SHP77 (cell line): ENCODE data around the gene CIRBP.
"Not testable (repeated sequence)": the region's sequence is repeated elsewhere in the genome, so short reads cannot be mapped to it uniquely, and the experiment has no call there.

Experiments used
- DNase-seq, 2 experiments: peaks; one replicate each; lab custom pipeline; 2025; lab: John Stamatoyannopoulos, UW

Gene CIRBP

DNA sequence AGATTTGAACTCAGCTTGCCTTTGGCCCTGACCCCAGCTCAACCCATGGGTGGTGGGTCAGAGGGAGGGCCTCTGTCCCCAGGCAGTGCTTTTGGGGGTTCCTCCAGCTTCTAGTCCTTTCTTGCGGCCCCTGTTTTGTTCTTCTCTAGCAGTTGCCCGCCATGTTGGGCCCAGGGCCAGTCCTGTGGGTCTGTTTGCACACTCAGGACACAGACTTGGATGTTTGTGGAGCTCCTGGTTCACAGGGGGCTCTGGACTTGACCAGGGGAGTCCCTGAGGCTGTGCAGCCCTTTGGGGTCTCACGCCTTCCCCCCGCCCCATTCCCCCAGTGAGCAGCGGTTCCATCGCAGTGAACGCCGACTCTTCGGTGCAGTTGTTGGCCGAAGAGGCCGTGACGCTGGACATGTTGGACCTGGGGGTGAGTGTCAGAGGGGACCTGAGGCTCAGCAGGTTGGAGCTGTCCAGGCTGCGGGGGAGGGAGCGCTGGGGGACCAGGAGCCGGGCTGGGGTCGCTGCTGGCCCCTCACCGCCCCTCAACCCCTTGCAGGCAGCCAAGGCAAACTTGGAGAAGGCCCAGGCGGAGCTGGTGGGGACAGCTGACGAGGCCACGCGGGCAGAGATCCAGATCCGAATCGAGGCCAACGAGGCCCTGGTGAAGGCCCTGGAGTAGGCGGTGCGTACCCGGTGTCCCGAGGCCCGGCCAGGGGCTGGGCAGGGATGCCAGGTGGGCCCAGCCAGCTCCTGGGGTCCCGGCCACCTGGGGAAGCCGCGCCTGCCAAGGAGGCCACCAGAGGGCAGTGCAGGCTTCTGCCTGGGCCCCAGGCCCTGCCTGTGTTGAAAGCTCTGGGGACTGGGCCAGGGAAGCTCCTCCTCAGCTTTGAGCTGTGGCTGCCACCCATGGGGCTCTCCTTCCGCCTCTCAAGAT is 25.1 kb upstream of the CIRBP start:
- peak; percentile 35 to 68 for DNase-seq

DNA sequence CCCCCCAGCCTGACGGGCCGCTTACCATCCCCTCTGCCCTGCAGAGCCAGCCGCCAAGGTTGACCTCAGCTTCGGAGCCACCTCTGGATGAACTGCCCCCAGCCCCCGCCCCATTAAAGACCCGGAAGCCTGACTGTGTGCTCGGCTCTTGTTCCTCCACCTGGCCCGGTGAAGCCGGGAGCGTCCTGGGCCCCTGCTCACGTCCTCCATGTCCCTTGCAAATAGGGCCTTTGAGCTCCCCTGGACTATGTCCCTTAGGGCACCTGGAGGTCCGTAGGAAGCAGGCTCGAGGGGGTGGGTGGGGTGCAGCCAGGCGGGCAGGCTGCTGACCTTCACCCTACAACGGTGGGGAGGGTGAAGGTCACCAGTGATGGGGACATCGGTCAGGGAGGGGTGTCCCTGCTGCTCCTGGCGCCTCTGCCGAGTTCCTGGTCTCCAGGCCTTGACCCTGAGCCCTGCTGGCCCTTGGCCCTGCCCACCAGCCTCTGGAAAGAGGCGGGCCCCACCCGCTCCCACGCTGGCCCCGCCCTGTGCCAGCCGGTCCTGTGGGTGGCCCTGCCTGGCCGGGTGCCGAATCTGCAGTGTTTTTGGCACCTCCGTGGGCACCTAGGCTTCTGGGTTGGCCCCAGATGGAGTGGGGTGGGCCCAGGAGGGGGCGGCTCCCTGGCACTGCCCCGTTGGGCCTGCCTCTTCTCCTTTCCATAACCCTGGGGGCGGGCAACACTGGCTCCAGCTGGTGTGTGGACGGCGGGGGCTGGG is 24.3 kb upstream of the CIRBP start:
- DNase-seq, result no peak

DNA sequence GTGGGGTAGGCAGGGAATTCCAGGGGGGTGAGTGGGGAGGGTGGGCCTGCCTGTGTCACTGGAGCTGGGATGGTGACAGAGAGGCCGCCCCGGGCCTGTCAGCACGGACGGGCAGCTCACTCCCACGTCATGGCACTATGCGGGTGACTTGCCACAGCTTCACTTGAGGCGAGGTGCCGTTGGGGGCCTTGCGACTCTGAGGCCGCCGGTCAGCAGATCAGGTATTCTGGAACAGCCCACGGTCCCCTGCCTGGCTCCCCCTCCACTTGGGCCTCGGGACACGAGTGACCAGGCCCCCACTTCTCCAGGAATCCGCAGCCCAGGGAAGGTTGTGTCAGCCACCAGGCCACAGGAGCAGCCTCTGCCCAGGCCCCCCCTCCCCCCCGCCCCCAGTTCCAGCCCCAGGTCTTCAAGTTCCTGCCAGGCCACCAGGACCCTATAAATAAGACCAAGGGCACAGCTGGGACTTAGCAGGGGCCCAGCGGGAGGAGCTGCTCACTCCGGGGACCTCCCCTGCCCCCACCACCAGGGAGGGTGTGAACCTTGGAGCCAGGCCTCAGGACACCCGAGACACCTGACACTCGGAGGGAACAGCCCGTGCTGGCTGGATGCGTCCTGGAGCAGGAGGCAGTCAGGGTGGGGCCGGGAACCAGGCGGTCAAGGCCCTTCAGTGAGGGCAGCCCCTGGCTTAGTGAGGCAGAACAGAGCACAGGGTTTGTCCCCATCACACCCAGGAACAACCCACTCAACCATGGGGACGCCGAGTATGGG is 23.5 kb upstream of the CIRBP start:
- no peak for DNase-seq

DNA sequence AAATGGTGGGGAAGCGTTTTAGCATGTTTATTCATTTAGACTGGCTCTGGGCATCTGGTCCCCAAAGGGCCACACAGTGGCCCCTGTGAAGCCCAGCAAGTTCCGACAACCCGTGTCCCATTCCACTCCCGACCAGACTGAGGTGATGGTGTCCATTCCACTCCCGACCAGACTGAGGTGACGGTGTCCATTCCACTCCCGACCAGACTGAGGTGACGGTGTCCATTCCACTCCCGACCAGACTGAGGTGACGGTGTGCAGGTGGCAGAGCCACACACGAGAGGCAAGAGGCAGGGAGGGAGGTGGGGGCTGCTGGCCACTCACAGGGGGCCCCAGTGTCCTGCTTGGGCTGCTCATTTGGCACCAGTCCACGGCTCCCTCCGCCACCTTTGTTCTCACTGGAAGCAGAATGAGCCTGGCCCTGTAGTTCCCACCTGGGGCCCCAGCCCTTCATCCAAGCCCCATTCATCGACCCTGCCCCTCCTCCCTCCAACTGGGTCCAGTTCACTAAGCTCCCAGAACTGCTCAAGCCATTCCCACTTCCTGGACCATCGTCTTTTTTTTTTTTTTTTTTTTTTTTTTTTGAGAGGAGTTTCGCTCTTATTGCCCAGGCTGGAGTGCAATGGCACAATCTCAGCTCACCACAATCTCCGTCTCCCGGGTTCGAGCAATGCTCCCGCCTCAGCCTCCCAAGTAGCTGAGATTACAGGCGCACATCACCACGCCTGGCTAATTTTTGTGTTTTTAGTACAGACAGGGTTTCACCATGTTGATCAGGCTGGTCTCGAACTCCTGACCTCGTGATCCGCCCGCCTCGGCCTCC is 22.7 kb upstream of the CIRBP start:
- DNase-seq, result not testable (repeated sequence)

DNA sequence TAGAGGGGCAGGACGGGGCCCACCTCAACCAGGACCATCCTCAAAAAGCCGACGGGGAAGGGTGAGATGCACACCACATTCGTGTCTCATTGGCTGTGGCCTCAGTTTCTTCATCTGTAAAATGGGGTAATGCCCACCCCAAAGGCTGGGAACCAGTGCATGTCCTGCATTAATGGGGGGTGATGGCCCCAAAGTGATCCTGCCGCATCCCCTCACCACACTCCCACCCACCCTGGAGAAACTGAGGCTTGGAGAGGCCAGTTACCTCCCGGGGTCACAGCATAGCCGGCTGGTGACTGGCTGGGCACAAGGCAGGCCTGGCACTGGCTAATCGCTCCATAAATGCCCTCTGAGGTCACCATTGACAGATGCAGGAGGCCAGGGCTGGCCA is 21.4 kb upstream of the CIRBP start:
- DNase-seq, result no peak

DNA sequence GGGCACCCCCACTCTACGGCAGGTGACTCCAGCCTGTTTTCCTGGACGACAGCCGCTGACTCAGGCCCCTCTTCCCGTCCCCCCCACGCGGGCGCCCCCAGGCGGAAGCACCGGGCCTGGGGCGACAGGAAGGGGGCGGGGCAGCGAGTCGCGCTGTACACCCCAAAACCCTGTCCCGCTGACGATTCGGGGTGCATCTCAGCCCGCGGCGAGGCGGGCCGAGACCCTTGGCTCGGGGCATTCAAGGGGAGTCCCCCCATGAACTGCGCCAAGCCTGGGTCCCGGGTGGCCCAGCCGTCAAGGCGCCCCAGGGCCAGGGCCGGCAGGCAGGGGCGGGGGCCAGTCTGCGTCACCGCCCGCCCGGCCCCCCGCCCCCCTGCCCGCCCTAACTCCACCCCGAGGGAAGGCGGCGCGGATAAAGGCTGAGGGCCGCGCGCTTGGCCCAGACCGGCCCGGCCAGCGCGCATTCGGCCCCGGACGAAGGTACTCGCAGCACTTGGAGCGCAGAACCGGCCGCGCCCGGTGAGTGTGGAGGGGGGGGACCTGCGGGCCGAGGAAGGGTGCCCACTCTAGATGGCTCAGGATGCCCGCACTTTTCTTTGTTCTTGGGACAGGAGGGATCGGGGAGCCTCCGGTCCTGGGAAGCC is 20.9 kb upstream of the CIRBP start, which contains the start of gene MIDN:
Gene MIDN (plus strand): TSS at position 445 of the 647 bp plus-strand sequence. CDS start 1,714 bp downstream, outside the sequence.
- peak; percentile 56 to 62 for DNase-seq

DNA sequence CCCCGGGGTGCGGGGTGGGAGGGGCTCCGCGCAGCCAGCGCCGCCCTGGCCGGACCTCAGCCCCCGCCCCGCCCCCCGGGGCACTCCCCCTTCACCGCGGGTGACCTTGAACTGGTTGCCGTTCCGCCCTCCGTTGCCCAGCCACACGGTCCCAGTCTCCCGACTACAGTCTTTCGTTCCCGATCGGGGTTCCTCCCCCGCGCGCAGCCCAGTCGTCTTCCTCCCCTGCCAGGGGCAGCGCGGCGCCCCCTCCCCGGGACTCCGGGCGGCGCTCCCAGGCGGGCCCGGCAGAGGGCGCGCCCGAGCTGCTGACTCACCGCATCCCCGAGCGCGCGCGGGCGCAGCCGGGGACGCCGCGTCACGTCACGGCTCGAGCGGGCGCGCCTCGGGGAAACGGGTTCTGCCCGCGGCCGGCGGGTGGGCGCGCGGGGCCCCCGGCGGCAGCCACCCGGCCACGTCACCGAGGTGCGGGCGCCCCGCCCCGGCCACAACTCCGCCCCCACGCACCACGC is 20.3 kb upstream of the CIRBP start:
- peak in 1 of 2 experiments; percentile 69 for DNase-seq

DNA sequence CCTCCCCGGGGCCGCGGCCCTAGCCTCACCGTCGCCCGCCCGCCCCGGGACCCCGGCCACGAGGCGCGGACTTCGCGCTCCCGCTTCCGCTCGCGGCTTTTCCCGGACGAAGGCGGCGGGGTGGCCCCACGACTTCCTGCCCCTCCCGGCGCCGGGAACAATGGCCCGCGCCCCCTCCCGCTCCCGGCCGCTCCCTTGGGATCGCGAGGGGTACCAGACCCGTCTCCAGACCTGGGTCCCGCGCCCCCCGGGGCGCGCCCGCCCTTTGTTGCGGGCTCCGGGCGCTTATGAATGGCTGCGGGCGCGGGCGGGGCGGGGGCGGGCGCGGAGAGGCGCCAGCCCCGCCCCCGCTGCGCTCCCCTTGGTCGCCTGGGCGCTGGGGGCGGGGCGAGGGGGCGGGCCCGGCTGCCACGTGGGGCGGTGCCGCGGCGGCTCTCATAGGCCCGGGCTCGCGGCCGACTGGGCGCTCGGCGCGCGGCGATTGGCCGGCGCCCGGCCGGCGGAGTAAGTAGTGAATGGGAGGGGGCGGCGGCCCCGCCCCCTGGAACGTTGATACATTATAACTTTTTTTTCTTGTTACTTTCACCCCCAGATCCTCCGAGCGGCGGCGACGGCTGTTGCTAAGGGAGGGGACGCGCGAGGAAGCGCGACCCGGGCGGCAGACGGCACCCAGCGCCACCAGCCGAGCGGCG is 19.7 kb upstream of the CIRBP start:
- peak; percentile 81 to 88 for DNase-seq

DNA sequence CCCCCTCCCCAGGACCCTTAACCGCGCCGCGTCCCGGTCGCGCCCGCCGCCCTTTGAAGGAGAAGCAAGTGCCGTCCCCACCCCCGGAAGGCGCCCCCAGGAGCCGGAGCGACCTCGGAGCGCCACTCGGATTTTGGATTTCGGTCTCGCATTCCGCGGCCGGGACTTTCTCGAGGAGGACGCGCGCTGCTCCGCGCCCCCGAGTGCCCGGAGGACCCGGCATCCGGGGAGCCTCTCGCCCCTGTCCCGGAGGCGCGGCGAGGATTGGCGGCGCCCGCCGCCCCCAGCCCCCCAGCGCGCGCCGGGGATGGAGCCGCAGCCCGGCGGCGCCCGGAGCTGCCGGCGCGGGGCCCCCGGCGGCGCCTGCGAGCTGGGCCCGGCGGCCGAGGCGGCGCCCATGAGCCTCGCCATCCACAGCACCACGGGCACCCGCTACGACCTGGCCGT is 19.1 kb upstream of the CIRBP start:
- no peak for DNase-seq

DNA sequence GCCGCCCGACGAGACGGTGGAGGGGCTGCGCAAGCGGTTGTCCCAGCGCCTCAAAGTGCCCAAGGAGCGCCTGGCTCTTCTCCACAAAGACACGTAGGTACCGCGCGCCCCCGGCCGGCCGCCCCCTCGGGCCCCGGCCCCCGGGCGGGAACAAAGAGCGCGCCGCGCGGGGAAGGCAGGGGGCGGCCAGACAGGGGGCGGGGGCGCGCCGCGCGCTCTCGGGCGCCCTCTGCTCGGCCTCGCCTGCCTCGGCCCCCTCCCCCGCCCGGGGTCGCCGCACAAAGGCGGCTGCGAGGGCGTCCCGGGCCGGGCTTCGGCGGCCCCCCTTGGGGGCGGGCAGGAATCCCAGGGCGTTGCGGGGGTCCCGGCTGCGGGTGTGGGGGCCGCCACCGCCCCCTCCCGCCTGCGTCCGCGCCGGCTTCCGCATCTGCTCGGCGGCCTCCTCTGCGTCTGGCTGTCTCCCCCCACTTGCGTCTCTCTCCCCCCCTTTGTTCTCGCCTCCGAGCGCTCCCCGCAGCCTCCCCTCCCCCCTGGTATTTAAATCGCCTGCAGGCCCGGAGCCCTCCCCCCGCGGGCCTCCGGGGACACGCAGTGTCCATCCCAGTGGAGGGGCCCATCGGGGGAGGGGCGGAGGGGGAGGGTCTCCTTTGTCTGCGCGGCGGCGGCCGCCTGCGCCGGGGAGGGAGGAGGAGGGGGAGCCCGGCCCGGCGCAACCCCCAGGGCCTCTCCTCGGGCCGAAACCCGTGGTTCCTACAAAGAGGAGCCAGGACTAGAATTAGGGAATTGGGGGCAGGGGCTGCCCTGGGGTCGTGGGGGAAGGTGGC is 18.5 kb upstream of the CIRBP start:
- DNase-seq, result peak; percentile 39 to 76

DNA sequence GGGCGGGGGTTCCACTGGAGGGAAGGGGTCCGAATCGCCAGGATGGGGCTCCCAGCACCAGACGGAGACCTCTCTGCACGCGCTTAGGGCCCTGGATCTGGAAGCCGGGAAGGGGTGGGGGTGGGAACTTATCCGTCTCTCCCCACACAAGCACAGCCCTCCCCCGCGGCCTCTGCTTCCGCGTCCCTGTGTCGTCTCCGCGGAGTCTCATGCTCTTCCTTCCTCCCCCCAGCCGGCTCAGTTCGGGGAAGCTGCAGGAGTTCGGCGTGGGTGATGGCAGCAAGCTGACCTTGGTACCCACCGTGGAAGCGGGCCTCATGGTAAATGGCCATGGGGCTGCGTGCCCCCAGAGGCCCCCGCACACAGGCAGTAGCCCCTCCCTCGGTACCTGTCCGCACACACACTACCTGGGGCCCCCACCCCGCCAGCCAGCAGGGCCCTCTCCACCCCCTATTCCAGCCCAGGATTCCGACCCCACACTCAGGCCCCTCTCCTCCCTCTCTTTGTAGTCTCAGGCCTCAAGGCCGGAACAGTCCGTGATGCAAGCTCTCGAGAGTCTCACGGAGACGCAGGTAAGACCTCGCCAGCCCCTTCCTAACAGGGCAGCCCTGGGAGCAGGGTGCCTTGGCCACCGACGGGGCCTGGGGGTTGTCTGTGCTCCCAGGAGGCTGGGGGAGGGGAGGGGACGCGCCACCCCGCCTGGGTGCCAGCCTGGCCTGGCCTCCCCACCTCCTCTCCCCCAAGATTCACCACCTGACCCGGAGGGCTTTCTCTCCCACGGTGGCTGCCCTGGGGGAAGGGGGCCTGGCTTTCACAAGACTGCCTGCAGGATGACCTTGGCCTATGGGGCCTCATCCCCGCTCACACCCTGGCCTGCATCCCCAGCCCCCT is 17.6 kb upstream of the CIRBP start:
- DNase-seq, result peak in 1 of 2 experiments; percentile 52

DNA sequence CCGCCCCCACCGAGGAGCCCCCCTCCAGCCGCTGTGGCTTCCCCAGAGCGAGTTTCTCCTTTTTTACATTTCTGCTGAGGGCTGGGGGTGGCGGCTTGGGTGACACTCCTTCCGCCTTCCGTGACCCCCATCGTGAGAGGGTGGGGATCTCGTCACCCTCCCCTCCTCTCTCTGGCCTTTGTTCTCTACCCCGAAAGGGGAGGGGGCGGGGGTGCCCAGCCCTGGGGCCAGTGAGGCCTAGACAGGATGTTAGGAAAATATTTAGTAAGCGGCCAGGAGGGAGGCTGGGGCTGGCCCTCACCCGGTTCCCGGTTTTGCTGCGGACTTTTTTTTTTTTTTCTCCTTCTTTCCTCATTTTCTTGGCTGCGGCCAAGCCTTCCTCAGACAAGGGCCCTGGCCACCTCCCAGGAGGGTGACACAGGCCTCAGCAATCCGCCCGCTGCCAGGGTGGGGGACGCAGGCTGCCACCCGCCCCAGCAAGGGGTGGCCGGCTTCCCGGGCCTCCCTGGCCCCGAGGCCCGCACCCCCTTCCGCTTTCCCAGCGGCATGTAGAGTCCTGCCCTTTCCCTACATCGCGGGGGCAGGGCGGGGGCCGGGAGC is 16.8 kb upstream of the CIRBP start:
- no peak for DNase-seq

DNA sequence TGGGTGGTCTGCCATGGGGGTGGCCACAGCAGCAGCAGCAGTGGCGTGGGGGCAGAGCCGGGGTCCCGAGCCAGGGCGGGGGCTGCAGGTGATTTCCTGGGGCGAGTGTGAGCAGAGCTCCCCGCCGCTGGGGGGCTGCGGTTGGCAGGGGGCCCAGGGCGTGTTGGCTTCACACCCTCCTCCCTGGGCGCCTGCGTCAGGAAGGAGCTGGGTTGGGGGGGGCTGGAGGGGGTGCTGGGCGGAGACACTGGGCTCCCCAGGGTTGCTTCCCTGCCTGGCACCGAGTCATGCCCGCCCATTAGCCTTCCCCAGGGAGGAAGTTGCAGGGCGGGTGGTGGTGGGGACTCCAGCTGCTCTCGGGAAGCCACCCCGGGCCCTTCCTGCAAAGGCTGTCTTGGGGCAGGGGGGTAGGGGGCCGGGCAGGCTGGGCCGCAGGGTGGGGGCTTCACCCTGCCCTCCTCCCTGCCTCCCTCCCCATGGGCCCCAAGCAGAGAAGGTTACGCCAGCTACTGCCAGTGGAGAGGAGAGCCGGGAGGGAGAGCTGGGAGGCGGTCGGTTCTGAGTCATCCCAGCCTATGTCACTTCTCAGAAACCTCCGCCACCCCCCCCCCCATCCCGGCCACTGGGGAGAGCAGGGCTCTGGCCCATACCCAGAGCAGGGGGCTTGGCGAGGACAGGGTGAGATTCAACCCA is 16.2 kb upstream of the CIRBP start:
- no peak for DNase-seq

DNA sequence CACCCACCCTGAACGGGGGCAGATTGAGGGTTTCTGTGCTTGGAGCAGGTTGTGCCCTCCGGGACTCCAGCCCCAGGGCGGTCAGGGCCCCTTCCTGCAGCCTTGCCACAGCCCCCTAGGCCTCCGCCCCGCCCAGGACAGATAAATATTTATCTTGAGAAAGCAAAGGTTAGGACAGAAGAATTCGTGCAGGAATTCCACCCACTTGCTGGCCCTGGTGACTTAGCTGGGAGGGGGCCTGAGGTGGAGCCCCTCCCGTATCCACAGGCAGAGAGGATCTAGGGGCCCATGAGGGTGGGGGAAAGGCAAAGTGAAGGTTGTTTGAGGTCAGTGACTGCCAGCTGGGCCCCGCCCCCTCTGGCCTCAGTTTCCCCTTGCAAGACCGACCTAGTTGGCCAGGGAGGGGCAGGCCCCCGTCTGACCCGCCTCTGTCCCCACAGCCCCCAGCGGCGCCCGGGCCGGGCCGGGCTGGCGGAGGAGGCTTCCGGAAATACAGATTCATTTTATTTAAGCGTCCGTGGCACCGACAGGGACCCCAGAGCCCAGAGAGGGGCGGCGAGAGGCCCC is 15.5 kb upstream of the CIRBP start:
- DNase-seq, result no peak

DNA sequence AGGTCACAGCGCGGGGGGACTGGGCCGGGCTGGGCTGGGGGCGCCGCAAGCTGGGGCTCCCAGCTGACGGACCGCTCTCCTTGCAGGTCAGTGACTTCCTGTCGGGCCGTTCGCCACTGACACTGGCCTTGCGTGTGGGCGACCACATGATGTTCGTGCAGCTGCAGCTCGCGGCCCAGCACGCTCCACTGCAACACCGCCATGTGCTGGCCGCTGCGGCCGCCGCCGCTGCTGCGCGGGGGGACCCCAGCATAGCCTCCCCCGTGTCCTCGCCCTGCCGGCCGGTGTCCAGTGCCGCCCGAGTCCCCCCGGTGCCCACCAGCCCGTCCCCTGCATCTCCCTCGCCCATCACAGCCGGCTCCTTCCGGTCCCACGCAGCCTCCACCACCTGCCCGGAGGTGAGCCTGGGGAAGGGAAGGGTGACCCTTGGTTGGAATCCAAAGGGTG is 15.0 kb upstream of the CIRBP start:
- DNase-seq, result no peak

DNA sequence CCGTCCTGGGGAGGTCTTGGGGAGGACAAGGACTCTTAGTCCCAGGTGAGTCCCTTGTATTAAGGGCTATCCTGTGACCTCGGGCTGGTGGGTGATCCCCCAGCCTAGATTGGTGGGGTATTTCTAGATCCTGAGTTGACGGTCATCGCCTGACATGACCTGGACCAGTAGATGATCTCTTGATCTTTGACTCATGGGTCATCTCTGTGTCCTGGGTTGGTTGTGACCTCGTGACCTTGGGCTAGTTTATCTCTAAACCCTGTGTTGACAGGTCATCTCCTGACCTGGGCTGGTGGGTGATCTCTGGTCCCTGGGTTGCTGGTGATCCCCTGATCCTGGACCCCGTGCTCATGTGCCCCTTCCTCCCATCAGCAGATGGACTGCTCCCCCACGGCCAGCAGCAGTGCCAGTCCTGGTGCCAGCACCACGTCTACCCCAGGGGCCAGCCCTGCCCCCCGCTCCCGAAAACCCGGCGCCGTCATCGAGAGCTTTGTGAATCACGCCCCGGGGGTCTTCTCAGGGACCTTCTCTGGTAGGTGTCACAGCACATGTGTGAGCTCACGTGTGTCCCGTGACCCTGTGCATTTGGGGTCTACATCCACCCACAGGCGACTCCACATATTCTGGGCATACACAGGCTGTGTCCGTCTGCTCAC is 14.5 kb upstream of the CIRBP start:
- DNase-seq, result no peak
